IMR-90 (cell line): ENCODE results near the gene SP2. TPM values are rescaled to one million over a fixed set of nuclear protein-coding genes. Genes with fewer than 3 reads are reported as not detected.

Source experiments
- ATAC-seq: fragments of 200-7000 bp; cut with Tn5 transposase; 2 replicates; pipeline ENCODE4 v1.9.1; 2020; ENCODE audit warnings: low read depth, mild to moderate bottlenecking, moderate library complexity
- BruUV-seq: library from RNA; stranded (reverse); fragments of 400-500 nt; replicated peaks from 2 replicates; lab custom pipeline; 2021; lab: Mats Ljungman, UMichigan
- CTCF ChIA-PET: fragments of 300-600 bp; formaldehyde crosslinking; extraction: SDS; loops from one replicate; lab custom pipeline; 2021; ENCODE audit warnings: antibody characterized with exemption; lab: Yijun Ruan, JAX
- POLR2A ChIA-PET: fragments of 300-600 bp; sonication (Branson Sonifier 250); formaldehyde crosslinking; loops from one replicate; lab custom pipeline; 2022; ENCODE audit warnings: antibody characterized with exemption; ENCODE audit not compliant: unreplicated experiment; lab: Charles Lee
- DNase-seq: peaks from one replicate; pipeline ENCODE4 v3.0.0; 2013
- H2AFZ ChIP-seq: replicated peaks from 2 replicates; pipeline ENCODE3; 2013; ENCODE audit warnings: low read length, mild to moderate bottlenecking; ENCODE audit not compliant: poor library complexity
- H2AK5ac ChIP-seq: 2 replicates; pipeline ENCODE4 v1.6.1; 2013; ENCODE audit warnings: low read depth, low read length, inconsistent platforms
- H2AK9ac ChIP-seq: replicated peaks from 2 replicates; pipeline ENCODE3; 2013; ENCODE audit warnings: mild to moderate bottlenecking, low read depth, low read length, moderate library complexity; ENCODE audit not compliant: poor library complexity
- H2BK120ac ChIP-seq: 2 replicates; pipeline ENCODE4 v1.6.1; 2013; ENCODE audit warnings: low read depth, low read length, inconsistent platforms
- H2BK15ac ChIP-seq: 3 replicates; pipeline ENCODE4 v1.6.1; 2013; ENCODE audit warnings: low read depth, low read length, inconsistent platforms
- H2BK20ac ChIP-seq: 2 replicates; pipeline ENCODE4 v1.6.1; 2013; ENCODE audit warnings: low read depth, mild to moderate bottlenecking, inconsistent platforms, low read length, moderate library complexity
- H2BK5ac ChIP-seq: 2 replicates; pipeline ENCODE4 v1.6.1; 2013; ENCODE audit warnings: mild to moderate bottlenecking, low read depth, low read length, inconsistent platforms; ENCODE audit not compliant: poor library complexity, severe bottlenecking
- H3K14ac ChIP-seq: replicated peaks from 2 replicates; pipeline ENCODE4 v1.6.1; 2013; ENCODE audit warnings: low read depth, low read length, inconsistent platforms
- H3K18ac ChIP-seq: 2 replicates; pipeline ENCODE4 v1.6.1; 2013; ENCODE audit warnings: low read depth, low read length, control low read depth
- H3K23ac ChIP-seq: 2 replicates; pipeline ENCODE4 v1.6.1; 2013; ENCODE audit warnings: low read depth, low read length, inconsistent platforms
- H3K27ac ChIP-seq: 2 replicates; pipeline ENCODE4 v1.5.1; 2013; ENCODE audit warnings: mild to moderate bottlenecking, control low read depth, low read length; ENCODE audit not compliant: insufficient read depth
- H3K27me3 ChIP-seq: 2 replicates; pipeline ENCODE4 v1.6.1; 2013; ENCODE audit warnings: low read length; ENCODE audit not compliant: control insufficient read depth, insufficient read depth
- H3K36me3 ChIP-seq: 2 replicates; pipeline ENCODE4 v1.6.1; 2013; ENCODE audit warnings: low read length, mixed read lengths; ENCODE audit not compliant: control insufficient read depth, insufficient read depth
- H3K4ac ChIP-seq: 2 replicates; pipeline ENCODE4 v1.6.1; 2013; ENCODE audit warnings: low read depth, low read length, inconsistent platforms
- H3K4me1 ChIP-seq: 2 replicates; pipeline ENCODE4 v1.6.1; 2013; ENCODE audit warnings: low read length, mixed read lengths; ENCODE audit not compliant: control insufficient read depth, insufficient read depth
- H3K4me2 ChIP-seq: 2 replicates; pipeline ENCODE4 v1.6.1; 2013; ENCODE audit warnings: low read depth, mild to moderate bottlenecking, control low read depth, low read length, moderate library complexity
- H3K4me3 ChIP-seq: 2 replicates; pipeline ENCODE4 v1.5.1; 2013; ENCODE audit warnings: low read depth, mild to moderate bottlenecking, control low read depth, low read length, moderate library complexity; ENCODE audit not compliant: insufficient read depth
- H3K56ac ChIP-seq: 2 replicates; pipeline ENCODE4 v1.6.1; 2013; ENCODE audit warnings: low read length, inconsistent platforms; ENCODE audit not compliant: insufficient read depth; ENCODE audit errors: extremely low read depth
- H3K79me1 ChIP-seq, 2 experiments: 2 replicates each; pipeline ENCODE4 v1.6.1; 2013; ENCODE audit warnings: low read length in 2 of 2, inconsistent platforms in 1 of 2, low read depth in 1 of 2
- H3K9ac ChIP-seq: 2 replicates; pipeline ENCODE4 v1.6.1; 2013; ENCODE audit warnings: low read depth, low read length, control low read depth
- H3K9me1 ChIP-seq: 2 replicates; pipeline ENCODE4 v1.6.1; 2013; ENCODE audit warnings: low read length, inconsistent platforms; ENCODE audit not compliant: insufficient read depth
- H3K9me3 ChIP-seq: 2 replicates; pipeline ENCODE4 v1.6.1; 2013; ENCODE audit warnings: low read length; ENCODE audit not compliant: control insufficient read depth, insufficient read depth
- H4K20me1 ChIP-seq: 2 replicates; pipeline ENCODE4 v1.6.1; 2013; ENCODE audit warnings: low read length, inconsistent platforms; ENCODE audit not compliant: insufficient read depth
- H4K5ac ChIP-seq: 2 replicates; pipeline ENCODE4 v1.6.1; 2013; ENCODE audit warnings: mild to moderate bottlenecking, low read depth, low read length, control low read depth
- H4K8ac ChIP-seq, 2 experiments: 2 replicates each; pipeline ENCODE4 v1.6.1; 2013; ENCODE audit warnings: low read depth in 2 of 2, low read length in 2 of 2, control low read depth in 1 of 2, inconsistent platforms in 1 of 2
- H4K91ac ChIP-seq: 2 replicates; pipeline ENCODE4 v1.6.1; 2013; ENCODE audit warnings: low read depth, low read length, inconsistent platforms; ENCODE audit not compliant: insufficient read depth
- CEBPB ChIP-seq: IDR thresholded peaks from 2 replicates; pipeline ENCODE4 v1.6.1; 2012; ENCODE audit warnings: low read depth, low read length, improper control_type of control experiment
- ELK1 ChIP-seq: fragments of 150-350 bp; IDR thresholded peaks from 2 replicates; pipeline ENCODE4 v1.6.1; 2016; ENCODE audit warnings: low read depth, mild to moderate bottlenecking, low read length, moderate library complexity, borderline replicate concordance
- RAD21 ChIP-seq: IDR thresholded peaks from 2 replicates; pipeline ENCODE4 v1.6.1; 2012; ENCODE audit warnings: low read length, improper control_type of control experiment
- WGBS, 2 experiments: methylation state at CpG; one replicate each; pipeline versions ENCODE4 v1.1.5 to v1.1.7; 2013; ENCODE audit warnings: missing lambda C conversion rate in 2 of 2; ENCODE audit not compliant: insufficient read length in 1 of 2; ENCODE audit errors: extremely low coverage in 2 of 2; 5-methylcytosine and 5-hydroxymethylcytosine counted together
- dilution Hi-C: fragments of 300-500 bp; cut with HindIII; formaldehyde crosslinking; loops from one replicate; pipeline ENCODE4 v1.14.3; 2018; ENCODE audit warnings: low sequenced_read_pairs; ENCODE audit not compliant: unreplicated experiment
- in situ Hi-C: fragments of 300-500 bp; cut with MboI; formaldehyde crosslinking; loops from 3 replicates; pipeline ENCODE4 v1.14.3; 2019; ENCODE audit warnings: low sequenced_read_pairs, inconsistent platforms, mixed read lengths
- intact Hi-C: fragments of 100-400 bp; cut with micrococcal nuclease; formaldehyde crosslinking; loops from 2 replicates; pipeline ENCODE4 v1.10.0; 2022
- polyA plus RNA-seq, 3 experiments: library from polyadenylated mRNA; depleted of rRNA; stranded (reverse); fragments of >200 nt; gene quantifications; 2 replicates each; pipeline ENCODE4 v1.2.3, GENCODE V29; 2012; ENCODE audit warnings: low replicate concordance in 1 of 3
- total RNA-seq: library from RNA; depleted of rRNA; stranded (reverse); fragments of >200 nt; gene quantifications from 2 replicates; pipeline ENCODE4 v1.2.3, GENCODE V29; 2012

SP2 gene
- total and polyA plus RNA-seq, 2 of the 4 experiments (the other 2 are of a cell fraction), result 0.72 to 13.8 TPM

GRCh38 chr17:47878203-47879027 lies 17.6 kb upstream of the SP2 start:
- Histone ChIP-seq H3K9me1 (no peaks in the 10 kb centered on the region), H2AFZ (peak overlapping the region; percentile 52), H3K4me2 (no peak overlapping the region), H4K20me1 (no peaks in the 10 kb centered on the region), H4K5ac (no peak overlapping the region; the same call in 1 of the 2 replicates), H3K4me1 (peaks cover 17% of the 10 kb centered on the region), H3K27ac (no peak overlapping the region), H2BK15ac (no peak overlapping the region; the same call in 2 of the 3 replicates), H3K14ac (0 out of 2 replicates have a peak overlapping the region, but pooled peaks have one; percentile 15), H3K27me3 (peaks cover 12% of the 10 kb centered on the region), H3K79me1 (no peaks in the 10 kb centered on the region), H3K4ac (no peak overlapping the region), H3K23ac (no peak overlapping the region), H3K9ac (no peak overlapping the region), H3K9me3 (no peaks in the 10 kb centered on the region), H3K56ac (no peak overlapping the region), H2BK120ac (no peak overlapping the region), H3K4me3 (no peak overlapping the region), H2BK5ac (no peak overlapping the region), H2AK9ac (peak overlapping the region; percentile 79), H4K8ac (peak overlapping the region in 1 of 2 experiments; percentile 16; a peak in 1 of 4 replicates), H4K91ac (no peak overlapping the region), H3K18ac (no peak overlapping the region), H3K36me3 (no peaks in the 10 kb centered on the region), H2AK5ac (no peak overlapping the region), H2BK20ac (no peak overlapping the region)
- DNase-seq (no peak), ATAC-seq (no peak)
- TF ChIP-seq RAD21, result no peak
- TF ChIP-seq CEBPB, result no peak
- TF ChIP-seq ELK1, result no peak
- WGBS, 2 experiments, result 45% methylated on average over 4 of the region's 10 CpGs; no CpG with 5 or more reads in 1 of the 2 experiments
- BruUV-seq, result no TSS peak
- intact Hi-C loops (no loop called here), in situ Hi-C loops (no loop called here), dilution Hi-C loops (no loop called here)
- ChIA-PET CTCF (no interaction called here), POLR2A (no interaction called here)
